A673 (cell line): ENCODE measurements around the gene INPP5A. TPM values are rescaled to one million over a fixed set of nuclear protein-coding genes. Genes with fewer than 3 reads are reported as not detected.

ENCODE experiments used
- BruUV-seq: library from RNA; stranded (reverse); fragments of 400-500 nt; replicated peaks from 2 replicates; lab custom pipeline; 2021; lab: Mats Ljungman, UMichigan
- CTCF ChIA-PET: fragments of 300-600 bp; sonication (Branson Sonifier 250); formaldehyde crosslinking; loops from one replicate; lab custom pipeline; 2022; ENCODE audit warnings: antibody characterized with exemption; lab: Charles Lee
- POLR2A ChIA-PET: fragments of 300-600 bp; sonication (Branson Sonifier 250); formaldehyde crosslinking; loops from one replicate; lab custom pipeline; 2022; ENCODE audit warnings: antibody characterized with exemption; ENCODE audit not compliant: low non-redundant PET; lab: Charles Lee
- DNase-seq: peaks from one replicate; pipeline ENCODE4 v3.0.0-alpha.2; 2015; ENCODE audit warnings: low spot score
- H3K27ac ChIP-seq: fragments of 200-600 bp; sonication (generic); 2 replicates; pipeline ENCODE4 v1.5.1; 2016; ENCODE audit warnings: mixed run types, low read depth, mild to moderate bottlenecking, mixed read lengths, antibody characterized with exemption, low read length; ENCODE audit not compliant: poor library complexity, severe bottlenecking
- H3K27me3 ChIP-seq: fragments of 200-600 bp; sonication (generic); replicated peaks from 2 replicates; pipeline ENCODE4 v1.6.1; 2017; ENCODE audit warnings: mixed run types, low read depth, mild to moderate bottlenecking, mixed read lengths, antibody characterized with exemption, low read length; ENCODE audit not compliant: insufficient read depth, poor library complexity
- H3K36me3 ChIP-seq: fragments of 200-600 bp; sonication (generic); 2 replicates; pipeline ENCODE4 v1.6.1; 2016; ENCODE audit warnings: mixed run types, mild to moderate bottlenecking, mixed read lengths, antibody characterized with exemption, low read length; ENCODE audit not compliant: insufficient read depth, poor library complexity, severe bottlenecking
- H3K4me1 ChIP-seq: fragments of 200-600 bp; sonication (generic); 2 replicates; pipeline ENCODE4 v1.6.1; 2017; ENCODE audit warnings: mixed run types, mild to moderate bottlenecking, mixed read lengths, antibody characterized with exemption, low read length; ENCODE audit not compliant: insufficient read depth, poor library complexity, severe bottlenecking
- H3K4me3 ChIP-seq: fragments of 200-600 bp; sonication (generic); 2 replicates; pipeline ENCODE4 v1.5.1; 2016; ENCODE audit warnings: low read depth, mixed run types, mild to moderate bottlenecking, mixed read lengths, low read length; ENCODE audit not compliant: poor library complexity, severe bottlenecking
- H3K9me3 ChIP-seq: fragments of 200-600 bp; sonication (generic); 2 replicates; pipeline ENCODE4 v1.6.1; 2016; ENCODE audit warnings: mixed run types, low read depth, mild to moderate bottlenecking, mixed read lengths, antibody characterized with exemption, low read length; ENCODE audit not compliant: poor library complexity, severe bottlenecking
- CTCF ChIP-seq: fragments of 300-800, 200-600 bp; sonication (generic); conservative IDR thresholded peaks from 2 replicates; pipeline ENCODE4 v1.5.1; 2017; ENCODE audit warnings: low read depth, mild to moderate bottlenecking, antibody characterized with exemption, low read length, moderate library complexity, mixed read lengths
- EZH2 ChIP-seq: fragments of 200-600 bp; sonication (generic); IDR thresholded peaks from 2 replicates; pipeline ENCODE4 v1.6.1; 2017; ENCODE audit warnings: borderline replicate concordance, low read depth, mild to moderate bottlenecking, mixed read lengths, antibody characterized with exemption, low read length; ENCODE audit not compliant: poor library complexity, severe bottlenecking
- intact Hi-C: fragments of 100-400 bp; cut with micrococcal nuclease; formaldehyde crosslinking; loops from one replicate; pipeline ENCODE4 v1.10.0; 2022; ENCODE audit not compliant: unreplicated experiment
- total RNA-seq: library from RNA; stranded (reverse); gene quantifications from 2 replicates; pipeline ENCODE4 v1.2.3, GENCODE V29; 2021

INPP5A gene
- total RNA-seq, 1 experiment from 2014 or later = 21.8 TPM

DNA sequence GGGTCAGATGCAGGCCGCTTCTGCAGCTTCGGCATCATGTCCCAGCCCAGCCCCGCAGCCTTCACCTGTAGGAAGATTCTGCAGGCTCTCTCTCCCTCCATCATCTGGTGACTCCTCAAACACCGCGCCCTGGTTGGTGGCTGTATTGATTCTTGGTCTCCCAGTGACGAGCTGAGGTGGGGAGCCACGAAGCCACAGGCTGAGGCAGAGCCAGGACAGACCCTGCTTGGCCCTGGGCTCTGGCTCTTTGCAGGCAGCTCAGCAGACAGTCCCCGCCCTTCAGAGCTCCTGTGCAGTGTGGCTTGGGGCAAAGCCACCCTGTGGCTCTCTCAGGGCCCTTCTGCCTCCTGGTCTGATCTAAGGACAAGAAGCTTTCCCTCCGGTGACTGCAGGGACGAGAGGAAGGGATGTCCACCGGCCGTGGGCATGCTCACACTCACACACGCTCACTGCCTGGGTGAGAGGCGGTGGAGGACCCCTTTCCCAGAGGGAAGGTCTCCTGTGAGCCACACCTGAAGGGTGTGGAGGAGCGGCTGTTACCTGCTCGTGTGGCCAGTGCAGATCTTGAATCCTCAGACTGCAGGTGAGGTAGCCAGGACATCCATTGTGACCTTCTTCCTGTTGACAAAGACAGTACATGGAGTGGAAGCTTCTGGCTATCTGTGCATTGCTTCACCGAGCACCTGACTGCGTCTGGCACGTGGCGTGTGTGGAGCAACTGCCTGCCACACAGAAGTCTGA, 79.6 kb downstream of the INPP5A start:
- H3K27ac ChIP-seq = no peak overlapping the region
- intact Hi-C loops = no loop called here
- H3K4me3 ChIP-seq = no peak overlapping the region
- ChIA-PET CTCF (interaction anchor here (0.6 kb wide), 1 partner anchor 241 kb away, joined by 3 read pairs; no protein-coding TSS in a partner anchor), POLR2A (no interaction called here)
- H3K27me3 ChIP-seq = no peaks in the 10 kb centered on the region
- H3K36me3 ChIP-seq = no peaks in the 10 kb centered on the region
- H3K9me3 ChIP-seq = peaks cover 13% of the 10 kb centered on the region
- no peak for DNase-seq
- no TSS peak for BruUV-seq
- no peaks in the 10 kb centered on the region for H3K4me1 ChIP-seq
- TF ChIP-seq CTCF (no peak), EZH2 (no peak)

GRCh38 chr10:132617737-132618052, 80.1 kb downstream of the INPP5A start:
- CTCF ChIA-PET = interaction anchor here (0.6 kb wide), 1 partner anchor 242 kb away, joined by 3 read pairs; no protein-coding TSS in a partner anchor
- H3K27me3 ChIP-seq = no peaks in the 10 kb centered on the region
- H3K9me3 ChIP-seq = peaks cover 13% of the 10 kb centered on the region
- H3K27ac ChIP-seq = no peak overlapping the region
- no peaks in the 10 kb centered on the region for H3K4me1 ChIP-seq
- BruUV-seq = no TSS peak
- TF ChIP-seq CTCF (no peak), EZH2 (no peak)
- POLR2A ChIA-PET = no interaction called here
- DNase-seq = no peak
- intact Hi-C loops = no loop called here
- no peak overlapping the region for H3K4me3 ChIP-seq
- no peaks in the 10 kb centered on the region for H3K36me3 ChIP-seq

DNA sequence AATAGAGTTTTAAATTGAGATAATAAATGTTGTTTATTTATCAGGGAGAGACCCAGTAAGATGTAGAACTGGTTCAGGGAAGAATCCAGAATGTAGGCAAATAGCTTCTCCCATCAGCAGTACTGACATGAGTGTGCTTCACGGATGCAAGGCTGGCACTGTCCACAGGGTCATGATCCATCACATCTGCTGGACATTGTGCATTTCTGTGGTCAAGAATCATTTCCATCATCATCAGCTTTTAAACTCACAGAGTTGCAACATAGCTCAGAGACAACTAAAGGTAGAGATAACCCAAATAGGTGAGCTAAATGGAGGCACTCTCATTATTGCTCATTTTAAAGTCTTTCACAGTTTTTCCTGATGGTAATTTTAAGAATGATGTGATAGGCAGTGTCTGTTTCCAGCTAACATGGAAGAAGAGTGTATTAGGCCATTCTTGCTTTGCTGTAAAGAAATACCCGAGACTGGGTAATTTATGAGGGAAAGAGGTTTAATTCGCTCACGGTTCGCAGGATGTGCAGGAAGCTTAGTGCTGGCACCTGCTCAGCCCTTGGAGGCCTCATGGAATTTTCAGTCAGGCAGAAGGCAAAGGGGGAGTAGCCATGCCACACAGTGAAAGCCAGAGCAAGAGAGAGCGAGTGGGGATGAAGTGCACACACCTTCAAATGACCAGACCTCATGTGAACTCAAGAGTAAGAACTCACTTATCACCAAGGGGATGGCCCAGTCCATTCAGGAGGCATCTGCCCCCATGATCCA, 80.8 kb downstream of the INPP5A start:
- ChIA-PET CTCF (no interaction called here), POLR2A (no interaction called here)
- intact Hi-C loops = no loop called here
- peaks cover 13% of the 10 kb centered on the region for H3K9me3 ChIP-seq
- no peak overlapping the region for H3K4me3 ChIP-seq
- DNase-seq = no peak
- no peak overlapping the region for H3K27ac ChIP-seq
- no peaks in the 10 kb centered on the region for H3K4me1 ChIP-seq
- no TSS peak for BruUV-seq
- H3K27me3 ChIP-seq = no peaks in the 10 kb centered on the region
- TF ChIP-seq EZH2 (no peak), CTCF (no peak)
- no peaks in the 10 kb centered on the region for H3K36me3 ChIP-seq
